ENCODE data around the gene RSPO1. TPM values are rescaled to one million over a fixed set of nuclear protein-coding genes. Genes with fewer than 3 reads are reported as not detected.

Gene RSPO1
- total RNA-seq, 1 donor = not detected

GRCh38 chr1:37663426-37664000 is 28.8 kb upstream of the RSPO1 start:
- no peak for DNase-seq (ENCODE audit: low read depth)
- H3K4me3 ChIP-seq (ENCODE audit: low read depth, low read length) = no peak overlapping the region
- TF ChIP-seq CTCF (IDR thresholded peaks at IDR 0.05; ENCODE audit: insufficient read depth, low read length) = no peak

DNA sequence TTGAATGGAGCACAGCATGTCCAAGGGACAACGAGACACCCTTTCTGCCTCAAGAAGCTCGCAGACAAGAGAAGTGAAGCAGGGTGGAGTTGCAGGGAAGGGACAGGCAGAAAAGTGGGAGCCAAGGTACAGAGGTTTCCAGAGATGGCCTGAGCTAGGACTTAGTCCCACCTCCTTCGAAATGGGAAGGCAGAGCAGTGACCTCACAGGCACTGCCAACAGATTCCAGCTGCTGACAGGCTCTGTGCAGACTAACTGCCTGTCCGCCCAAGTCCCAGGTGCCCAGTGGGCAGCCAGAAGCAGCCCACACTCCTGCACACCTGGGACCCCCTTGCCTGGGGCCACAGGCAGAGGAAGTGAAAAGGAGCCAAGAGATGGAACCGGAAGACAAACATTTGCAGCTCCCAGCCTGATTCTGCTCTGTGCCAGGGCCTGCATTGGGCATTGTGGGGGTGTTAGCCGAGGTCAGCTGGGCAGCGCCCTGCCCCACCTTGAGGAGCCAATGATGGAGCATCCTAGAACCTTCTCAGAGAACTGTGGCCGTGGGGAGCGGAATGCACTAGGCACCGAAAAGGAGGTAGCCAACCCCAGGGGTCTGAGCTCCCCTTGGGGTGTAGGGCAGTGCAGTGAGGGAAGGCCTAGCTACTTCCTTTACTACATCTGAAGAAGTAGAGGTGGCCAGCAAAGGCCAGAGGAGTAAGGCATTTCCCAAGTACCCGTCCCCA is 27.5 kb upstream of the RSPO1 start:
- no peak for TF ChIP-seq CTCF (IDR thresholded peaks at IDR 0.05; ENCODE audit: insufficient read depth, low read length)
- H3K4me3 ChIP-seq (ENCODE audit: low read depth, low read length) = no peak overlapping the region
- DNase-seq (ENCODE audit: low read depth) = no peak

DNA sequence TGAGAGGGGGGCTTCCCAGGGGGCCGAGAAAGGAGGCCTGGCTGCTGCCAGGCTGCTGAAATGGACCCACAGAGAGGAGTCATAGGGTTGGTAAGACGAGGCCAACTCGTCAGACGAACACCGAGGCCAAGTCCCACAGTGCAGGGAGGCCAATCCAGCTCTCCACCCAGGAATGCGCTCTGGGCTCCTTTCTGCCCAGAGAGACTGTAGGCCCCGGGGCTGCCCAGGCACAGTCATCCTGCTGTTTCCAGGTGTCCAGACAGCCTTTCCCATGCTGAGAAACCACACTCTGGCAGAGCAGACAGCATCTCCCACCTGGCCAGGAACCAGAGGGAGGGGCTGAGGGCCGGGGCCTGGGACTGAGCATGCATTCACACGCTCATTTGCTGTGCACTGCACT is 26.7 kb upstream of the RSPO1 start:
- no peak overlapping the region for H3K4me3 ChIP-seq (ENCODE audit: low read depth, low read length)
- no peak for DNase-seq (ENCODE audit: low read depth)
- TF ChIP-seq CTCF (IDR thresholded peaks at IDR 0.05; ENCODE audit: insufficient read depth, low read length) = no peak

DNA sequence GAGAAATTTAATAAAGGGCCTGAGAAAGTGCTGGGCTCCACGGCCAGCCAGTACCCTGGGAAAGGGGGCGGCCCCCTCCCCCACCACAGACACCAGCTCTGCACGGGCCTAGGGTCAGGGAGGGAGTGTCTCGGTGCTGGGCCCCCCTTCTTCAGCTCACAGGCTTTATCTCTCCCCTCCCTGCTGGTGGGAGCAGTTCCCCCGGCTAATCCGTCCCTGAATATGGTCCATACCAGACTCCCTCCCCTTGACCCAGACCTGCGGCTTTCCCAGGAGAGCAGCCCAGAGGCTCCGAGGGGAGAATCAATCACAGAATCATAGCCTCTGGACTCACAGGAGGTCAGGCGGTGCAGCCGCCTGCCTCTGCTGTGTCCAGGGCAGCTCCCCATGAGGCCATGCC is 26.0 kb upstream of the RSPO1 start:
- TF ChIP-seq CTCF (IDR thresholded peaks at IDR 0.05; ENCODE audit: insufficient read depth, low read length) = no peak
- no peak for DNase-seq (ENCODE audit: low read depth)
- no peak overlapping the region for H3K4me3 ChIP-seq (ENCODE audit: low read depth, low read length)

- H3K4me3 ChIP-seq (ENCODE audit: low read depth, low read length) = no peak overlapping the region
- no peak for TF ChIP-seq CTCF (IDR thresholded peaks at IDR 0.05; ENCODE audit: insufficient read depth, low read length)
- DNase-seq (ENCODE audit: low read depth) = no peak
Observed at GRCh38 chr1:37658486-37658885, 23.8 kb upstream of the RSPO1 start.

DNA sequence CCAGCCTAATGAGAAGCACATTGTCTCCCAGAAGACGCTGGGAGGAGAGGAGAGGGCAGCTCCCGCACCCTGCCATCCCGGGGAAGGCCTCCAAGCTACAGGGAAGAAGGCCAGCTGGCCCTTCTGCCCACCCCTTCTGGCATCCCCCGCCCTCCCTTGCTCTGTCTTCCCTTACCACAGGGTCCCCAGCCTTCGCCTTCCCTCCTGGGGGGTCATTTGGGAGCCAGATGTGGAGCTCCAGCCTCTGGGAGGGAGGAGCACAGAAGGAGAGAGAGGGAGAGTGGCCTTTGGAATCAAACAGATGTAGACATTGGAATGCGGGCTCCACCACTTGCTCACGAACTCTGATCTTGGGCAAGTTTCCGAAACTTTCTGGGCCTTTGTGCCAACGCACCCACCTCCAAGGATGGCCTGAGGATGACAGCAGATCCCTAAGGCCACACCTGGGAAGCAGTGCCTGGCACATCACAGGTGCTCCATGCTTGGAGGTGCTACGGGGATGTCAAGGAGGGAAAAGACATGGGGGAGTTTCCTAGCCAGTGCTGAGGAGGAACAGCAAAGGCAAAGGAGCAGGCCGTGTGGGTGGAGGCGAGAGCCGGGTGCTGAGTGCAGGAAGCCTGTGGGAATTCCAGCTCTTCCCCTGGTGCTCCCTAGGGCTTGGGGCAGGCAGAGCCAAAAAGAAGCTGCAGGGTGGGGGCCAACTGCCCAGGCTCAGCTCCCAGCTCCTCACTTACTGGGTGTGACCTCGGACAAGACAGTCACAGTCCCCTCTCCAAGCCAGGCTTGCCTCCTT is 23.1 kb upstream of the RSPO1 start:
- H3K4me3 ChIP-seq (ENCODE audit: low read depth, low read length) = no peak overlapping the region
- DNase-seq (ENCODE audit: low read depth) = no peak
- TF ChIP-seq CTCF (IDR thresholded peaks at IDR 0.05; ENCODE audit: insufficient read depth, low read length) = no peak
